C4-2B (cell line): ENCODE data around the gene FOXF1.

Experiments
- H3K27ac ChIP-seq: fragments of 450-650 bp; 2 replicates; pipeline ENCODE4 v1.5.1; 2017
- CTCF ChIP-seq: fragments of 450-650 bp; conservative IDR thresholded peaks from 2 replicates; pipeline ENCODE4 v1.5.1; 2017; ENCODE audit warnings: mild to moderate bottlenecking
- ZFX ChIP-seq: fragments of 450-650 bp; IDR thresholded peaks from 2 replicates; pipeline ENCODE4 v1.6.1; 2017

Gene FOXF1

DNA sequence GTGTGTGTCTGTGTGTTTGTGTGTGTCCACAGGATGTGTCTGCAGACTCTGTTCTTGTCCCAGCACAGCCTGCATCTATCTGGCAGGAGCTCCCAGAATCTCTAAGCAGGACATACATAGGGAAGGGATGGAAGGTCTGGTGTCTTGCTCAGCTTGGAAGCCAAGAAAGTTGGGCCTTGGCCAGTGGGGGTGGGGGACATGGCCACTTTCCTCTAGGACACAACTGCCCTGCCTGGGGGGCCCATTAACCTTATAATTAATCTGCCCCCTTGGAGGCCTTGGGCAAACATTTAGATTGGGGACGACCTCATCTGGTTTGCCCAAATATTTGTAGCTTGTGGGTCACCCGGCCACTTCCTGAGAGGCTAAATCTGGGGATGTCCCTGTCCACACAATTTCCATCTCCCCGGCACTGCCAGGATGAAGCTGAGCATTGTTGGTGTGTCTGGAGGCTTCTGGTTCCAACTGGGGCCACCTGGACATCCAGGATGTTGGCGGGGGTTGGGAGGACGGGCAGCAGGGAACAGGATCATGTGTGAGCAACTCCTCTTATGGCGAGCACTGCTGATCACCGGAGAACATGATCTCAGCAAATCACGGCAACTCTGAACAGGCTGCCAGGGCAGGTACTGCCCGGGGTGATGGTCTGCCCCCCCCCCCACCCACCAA lies 17.2 kb upstream of the FOXF1 start:
- no peak overlapping the region for H3K27ac ChIP-seq
- no peak for TF ChIP-seq CTCF
- no peak for TF ChIP-seq ZFX

DNA sequence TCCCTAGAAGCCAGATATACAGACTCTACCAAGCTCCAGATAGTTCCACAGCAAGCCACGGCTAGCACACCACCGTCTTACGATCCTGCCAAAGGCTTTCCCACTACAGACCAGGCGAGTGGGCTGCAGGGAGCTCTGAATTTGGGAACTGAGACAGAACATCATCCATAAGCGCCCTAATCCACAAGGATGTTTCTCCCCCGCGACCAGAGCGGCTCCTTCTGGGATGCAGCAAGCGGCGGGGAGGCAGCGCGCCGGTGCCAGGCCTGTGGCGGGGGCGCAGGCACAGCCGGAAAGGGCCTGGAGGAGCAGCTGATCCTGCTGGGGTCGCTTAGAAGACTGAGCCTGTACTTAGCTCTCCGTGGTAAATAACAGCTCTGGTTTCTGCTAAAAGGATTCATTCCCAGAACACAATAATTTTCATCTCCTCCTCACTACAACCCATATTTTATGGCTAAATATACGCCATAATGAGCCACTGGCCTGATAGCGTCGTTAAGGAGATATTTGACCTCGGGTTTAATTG lies 16.2 kb upstream of the FOXF1 start:
- TF ChIP-seq ZFX (no peak), CTCF (no peak)
- no peak overlapping the region for H3K27ac ChIP-seq

- TF ChIP-seq CTCF = no peak
- no peak for TF ChIP-seq ZFX
- H3K27ac ChIP-seq = no peak overlapping the region
Measured at GRCh38 chr16:86494565-86495356, 15.6 kb upstream of the FOXF1 start.

GRCh38 chr16:86495357-86495701 lies 15.0 kb upstream of the FOXF1 start:
- TF ChIP-seq ZFX (no peak), CTCF (no peak)

DNA sequence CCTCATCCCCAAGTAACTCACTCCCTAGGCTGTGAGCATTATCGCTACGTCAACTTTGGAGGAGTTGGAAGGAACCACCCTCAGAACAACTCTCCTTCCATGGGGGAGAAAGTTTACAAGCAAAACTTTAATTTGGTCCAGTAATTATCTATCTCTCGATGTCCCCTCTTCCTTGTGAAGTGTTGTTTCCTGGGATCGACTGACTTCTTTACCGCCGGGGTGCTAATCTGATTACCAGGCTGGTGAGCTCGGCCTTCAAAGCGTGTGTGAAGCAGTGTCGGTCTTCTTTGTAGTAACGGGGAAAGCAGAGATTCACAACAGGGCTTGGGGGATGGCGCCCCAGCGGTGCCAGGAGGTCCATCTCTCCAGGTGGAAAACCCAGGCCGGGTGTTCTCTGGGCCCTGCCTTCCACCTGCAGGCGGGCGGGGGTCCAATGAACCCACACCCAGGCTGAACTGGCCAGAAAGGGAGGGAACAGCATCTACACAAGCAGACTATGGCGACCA lies 14.5 kb upstream of the FOXF1 start:
- TF ChIP-seq ZFX = no peak
- no peak for TF ChIP-seq CTCF
- H3K27ac ChIP-seq = no peak overlapping the region

More at GRCh38 chr16:86495357-86495701, 15.0 kb upstream of the FOXF1 start:
- no peak overlapping the region for H3K27ac ChIP-seq

DNA sequence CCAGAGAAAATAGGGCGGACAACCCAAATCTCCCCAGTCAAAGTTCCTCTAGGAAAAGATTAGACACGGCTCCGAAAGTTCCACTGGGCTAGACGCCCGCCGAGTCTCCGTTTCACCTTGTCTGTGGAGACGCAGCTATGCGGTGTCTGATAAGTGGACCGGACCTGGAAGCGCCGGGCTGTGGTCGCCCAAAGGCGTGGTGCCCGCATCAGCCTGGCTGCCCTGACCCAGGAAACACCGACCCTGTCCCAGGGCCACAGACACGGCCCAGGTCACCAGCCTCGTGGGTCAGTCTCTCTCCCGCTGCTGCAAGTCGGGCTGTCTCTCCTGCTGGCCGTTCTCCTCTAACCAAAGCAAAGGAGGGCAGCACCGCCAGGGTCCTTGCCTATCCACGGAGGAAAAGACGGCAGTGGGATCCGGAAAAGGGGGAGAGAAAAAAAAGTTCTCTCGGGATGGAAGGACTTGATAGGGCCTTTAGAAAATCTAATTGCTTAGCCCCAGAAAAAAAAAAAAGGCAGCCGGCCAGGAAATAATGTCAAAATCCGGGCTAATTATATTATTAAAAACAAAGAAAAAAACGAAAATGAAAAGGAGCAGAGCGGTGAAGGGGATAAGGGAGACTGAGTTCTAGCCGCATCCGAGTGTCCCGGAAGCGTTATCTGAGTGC lies 13.9 kb upstream of the FOXF1 start:
- no peak overlapping the region for H3K27ac ChIP-seq
- TF ChIP-seq ZFX (no peak), CTCF (no peak)
